ENCODE results near the gene CLCF1.

The CLCF1 gene

DNA sequence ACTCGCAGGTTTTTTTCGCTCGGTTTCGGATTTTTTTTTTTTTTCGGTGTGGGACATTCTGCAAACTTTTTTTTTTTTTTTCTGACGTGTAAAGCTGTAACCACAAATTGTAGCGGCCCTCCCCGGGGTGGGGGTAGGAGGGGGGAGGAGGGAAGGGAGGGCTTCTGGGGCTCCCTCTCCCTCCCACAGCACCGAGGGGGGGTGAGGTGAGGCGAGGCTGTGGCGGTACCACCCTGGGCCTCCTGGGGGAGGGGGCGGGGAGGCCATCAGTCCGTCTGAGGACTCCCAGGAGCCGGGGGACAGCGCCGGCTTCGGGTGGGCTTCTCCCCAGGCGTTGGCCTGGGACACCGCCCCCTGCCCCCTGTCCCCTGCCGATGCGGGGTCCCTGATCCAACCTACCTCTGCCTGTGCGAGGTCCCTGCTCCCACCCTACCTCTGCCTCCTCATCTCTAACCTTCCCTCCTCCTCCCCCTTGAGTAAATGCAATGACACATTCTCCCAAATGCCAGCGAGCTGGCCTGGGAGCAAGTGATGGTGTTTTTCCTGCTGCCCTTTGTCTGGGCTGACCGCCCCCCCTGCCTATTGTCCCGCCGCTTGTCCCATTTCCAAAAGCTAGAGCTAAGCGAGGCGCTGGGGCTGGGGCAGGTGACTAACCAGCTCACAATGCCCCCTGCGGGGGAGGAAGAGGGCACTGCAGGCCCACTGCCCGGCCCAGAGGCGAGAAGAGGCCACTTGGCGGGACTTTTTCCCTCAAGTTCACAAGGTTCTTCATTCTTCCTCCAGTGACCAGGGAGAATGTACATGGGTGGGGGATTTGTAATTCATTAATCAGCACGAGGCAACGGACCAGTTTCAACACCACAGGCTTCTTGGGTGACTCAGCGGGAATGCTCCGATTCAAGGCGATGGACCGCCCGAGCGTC, 511 bp upstream of the CLCF1 start:
- POLR2A ChIA-PET = interaction anchor here (0.6 to 7.0 kb wide), 9 partner anchors 8 to 210 kb away, joined by 3 to 76 read pairs (median 5); partner anchors contain the start of genes GSTP1, POLD4, PPP1CA and SSH3
- CTCF ChIA-PET = interaction anchor here (0.6 to 47.5 kb wide), 7 partner anchors 5 to 1900 kb away, joined by 3 to 2108 read pairs (median 9); partner anchors contain the start of genes CLCF1, POLD4, PPP1CA and RAD9A
- DNase-seq (ENCODE audit: low read depth, low spot score) = peak; percentile 95
- peak overlapping the region; percentile 67 for H3K4me3 ChIP-seq (ENCODE audit: low read depth, low read length)
- TF ChIP-seq, protein P1, sequence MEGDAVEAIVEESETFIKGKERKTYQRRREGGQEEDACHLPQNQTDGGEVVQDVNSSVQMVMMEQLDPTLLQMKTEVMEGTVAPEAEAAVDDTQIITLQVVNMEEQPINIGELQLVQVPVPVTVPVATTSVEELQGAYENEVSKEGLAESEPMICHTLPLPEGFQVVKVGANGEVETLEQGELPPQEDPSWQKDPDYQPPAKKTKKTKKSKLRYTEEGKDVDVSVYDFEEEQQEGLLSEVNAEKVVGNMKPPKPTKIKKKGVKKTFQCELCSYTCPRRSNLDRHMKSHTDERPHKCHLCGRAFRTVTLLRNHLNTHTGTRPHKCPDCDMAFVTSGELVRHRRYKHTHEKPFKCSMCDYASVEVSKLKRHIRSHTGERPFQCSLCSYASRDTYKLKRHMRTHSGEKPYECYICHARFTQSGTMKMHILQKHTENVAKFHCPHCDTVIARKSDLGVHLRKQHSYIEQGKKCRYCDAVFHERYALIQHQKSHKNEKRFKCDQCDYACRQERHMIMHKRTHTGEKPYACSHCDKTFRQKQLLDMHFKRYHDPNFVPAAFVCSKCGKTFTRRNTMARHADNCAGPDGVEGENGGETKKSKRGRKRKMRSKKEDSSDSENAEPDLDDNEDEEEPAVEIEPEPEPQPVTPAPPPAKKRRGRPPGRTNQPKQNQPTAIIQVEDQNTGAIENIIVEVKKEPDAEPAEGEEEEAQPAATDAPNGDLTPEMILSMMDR (IDR thresholded peaks at IDR 0.05; ENCODE audit: insufficient read depth, low read length, missing control alignments) = peak; percentile 47

DNA sequence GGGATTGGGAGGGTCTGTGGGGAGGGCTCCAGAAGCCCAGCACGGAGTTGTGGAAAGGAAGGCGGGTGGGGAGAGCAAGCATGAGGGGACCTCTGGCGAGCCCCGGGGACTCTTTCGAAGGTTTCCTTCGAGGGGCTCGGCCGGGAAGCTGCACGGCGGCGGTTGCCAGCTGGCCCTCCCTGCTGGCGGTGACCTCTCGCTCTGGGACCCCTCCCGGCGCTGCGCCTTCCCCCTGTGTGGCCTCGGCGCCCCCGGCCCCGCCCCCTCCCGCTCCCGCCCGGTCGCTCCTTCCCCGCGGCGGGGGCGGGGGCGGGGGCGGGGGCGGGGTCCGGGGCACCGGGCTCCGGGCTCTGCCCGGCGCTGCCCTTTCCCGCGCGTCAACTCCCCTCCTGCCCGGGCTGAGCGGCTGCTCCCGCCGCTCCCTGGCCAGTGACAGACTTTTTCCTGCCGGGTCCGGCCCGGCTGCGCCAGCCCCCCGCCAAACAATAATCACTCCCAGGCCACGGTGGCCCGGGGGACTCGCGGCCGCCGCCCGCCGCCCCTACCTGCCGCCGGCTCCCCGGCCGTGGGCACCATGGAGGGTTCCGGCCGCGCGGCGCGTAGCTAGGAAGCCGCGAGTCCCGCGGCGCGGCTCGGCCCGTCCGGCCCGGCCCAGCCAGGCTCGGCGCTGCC, 941 bp downstream of the CLCF1 start:
- DNase-seq (ENCODE audit: low read depth, low spot score) = no peak
- TF ChIP-seq, protein P1 (IDR thresholded peaks at IDR 0.05; ENCODE audit: insufficient read depth, low read length, missing control alignments) = no peak
- ChIA-PET POLR2A (interaction anchor here (0.6 to 7.0 kb wide), 6 partner anchors 10 to 138 kb away, joined by 3 to 76 read pairs (median 7); partner anchors contain the start of gene POLD4), CTCF (interaction anchor here (2.8 to 47.5 kb wide), 4 partner anchors 4 to 110 kb away, joined by 9 to 2108 read pairs (median 1060); partner anchors contain the start of genes CLCF1, POLD4, PPP1CA and RAD9A)
- peak overlapping the region; percentile 67 for H3K4me3 ChIP-seq (ENCODE audit: low read depth, low read length)

DNA sequence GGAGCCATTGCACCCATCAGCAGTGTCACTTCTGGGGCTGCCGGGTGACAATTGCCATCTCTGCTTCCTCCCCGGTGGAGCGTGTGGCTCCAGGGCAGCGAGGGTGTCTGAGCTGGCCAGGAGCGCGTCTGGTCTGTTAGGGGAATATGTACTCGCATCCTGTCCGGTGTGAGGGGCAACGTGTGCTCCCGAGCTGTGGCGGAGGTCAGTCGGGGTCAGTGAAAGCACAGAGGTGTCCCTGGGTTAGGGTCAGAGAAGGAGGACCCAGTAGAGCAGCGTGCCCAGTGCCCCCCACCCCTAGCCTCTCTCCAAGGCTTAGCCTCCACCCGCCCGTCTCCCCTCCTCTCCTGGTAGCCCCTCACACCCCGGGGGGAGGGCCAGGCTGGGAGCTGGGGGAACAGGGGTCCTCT, 1.5 kb downstream of the CLCF1 start:
- TF ChIP-seq, protein P1 (IDR thresholded peaks at IDR 0.05; ENCODE audit: insufficient read depth, low read length, missing control alignments) = no peak
- POLR2A ChIA-PET = interaction anchor here (0.6 to 7.0 kb wide), 5 partner anchors 8 to 138 kb away, joined by 3 to 76 read pairs (median 4); partner anchors contain the start of gene POLD4
- H3K4me3 ChIP-seq (ENCODE audit: low read depth, low read length) = peak overlapping the region; percentile 67

DNA sequence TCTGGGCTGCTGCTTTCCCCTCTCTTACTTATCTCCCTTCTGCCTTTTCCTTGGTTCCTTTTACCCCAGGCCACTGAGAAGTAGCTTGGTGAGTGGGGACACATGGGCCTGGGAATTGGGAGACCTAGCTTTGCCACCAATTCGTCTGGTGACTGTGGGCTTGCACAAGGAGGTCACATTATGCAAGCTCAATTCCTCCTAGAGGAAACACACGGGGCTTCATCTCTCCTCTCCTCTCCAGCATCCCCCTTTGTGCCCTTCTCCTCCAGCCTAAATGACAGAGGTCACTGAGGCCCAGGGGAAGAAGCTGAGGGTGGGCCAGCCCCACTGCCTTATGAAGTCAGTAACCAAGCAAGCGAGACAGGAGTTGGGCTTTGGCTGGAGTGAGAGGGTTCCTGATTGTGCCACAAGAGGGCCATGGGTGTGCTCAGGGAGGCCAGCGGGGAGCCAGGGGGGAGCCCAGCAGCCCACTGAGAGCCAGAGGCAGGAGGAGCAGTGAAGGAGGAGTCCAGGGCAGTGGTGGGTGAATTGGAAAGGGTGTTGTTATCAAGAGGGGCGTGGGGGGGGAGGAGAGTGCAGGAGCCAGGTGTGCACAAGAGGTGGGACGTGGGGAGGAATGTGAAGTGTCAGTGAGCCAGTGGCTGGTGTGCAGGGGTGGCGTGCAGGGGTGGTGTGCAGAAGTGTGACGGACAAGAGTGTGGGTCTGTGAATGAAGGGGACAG, 2.0 kb downstream of the CLCF1 start:
- H3K4me3 ChIP-seq (ENCODE audit: low read depth, low read length) = peak overlapping the region; percentile 67
- TF ChIP-seq, protein P1 (IDR thresholded peaks at IDR 0.05; ENCODE audit: insufficient read depth, low read length, missing control alignments) = peak; percentile 75
- ChIA-PET CTCF (interaction anchor here (0.9 to 47.5 kb wide), 7 partner anchors 2 to 109 kb away, joined by 3 to 2108 read pairs (median 5); partner anchors contain the start of genes CLCF1, POLD4, PPP1CA and RAD9A), POLR2A (interaction anchor here (0.7 to 7.0 kb wide), 5 partner anchors 8 to 30 kb away, joined by 3 to 76 read pairs (median 4); partner anchors contain the start of genes POLD4 and PPP1CA)
- no peak for DNase-seq (ENCODE audit: low read depth, low spot score)

More for the DNA sequence above, 1.5 kb downstream of the CLCF1 start:
- CTCF ChIA-PET = interaction anchor here (0.9 to 47.5 kb wide), 6 partner anchors 3 to 110 kb away, joined by 3 to 2108 read pairs (median 10); partner anchors contain the start of genes CLCF1, POLD4, PPP1CA and RAD9A
- no peak for DNase-seq (ENCODE audit: low read depth, low spot score)

DNA sequence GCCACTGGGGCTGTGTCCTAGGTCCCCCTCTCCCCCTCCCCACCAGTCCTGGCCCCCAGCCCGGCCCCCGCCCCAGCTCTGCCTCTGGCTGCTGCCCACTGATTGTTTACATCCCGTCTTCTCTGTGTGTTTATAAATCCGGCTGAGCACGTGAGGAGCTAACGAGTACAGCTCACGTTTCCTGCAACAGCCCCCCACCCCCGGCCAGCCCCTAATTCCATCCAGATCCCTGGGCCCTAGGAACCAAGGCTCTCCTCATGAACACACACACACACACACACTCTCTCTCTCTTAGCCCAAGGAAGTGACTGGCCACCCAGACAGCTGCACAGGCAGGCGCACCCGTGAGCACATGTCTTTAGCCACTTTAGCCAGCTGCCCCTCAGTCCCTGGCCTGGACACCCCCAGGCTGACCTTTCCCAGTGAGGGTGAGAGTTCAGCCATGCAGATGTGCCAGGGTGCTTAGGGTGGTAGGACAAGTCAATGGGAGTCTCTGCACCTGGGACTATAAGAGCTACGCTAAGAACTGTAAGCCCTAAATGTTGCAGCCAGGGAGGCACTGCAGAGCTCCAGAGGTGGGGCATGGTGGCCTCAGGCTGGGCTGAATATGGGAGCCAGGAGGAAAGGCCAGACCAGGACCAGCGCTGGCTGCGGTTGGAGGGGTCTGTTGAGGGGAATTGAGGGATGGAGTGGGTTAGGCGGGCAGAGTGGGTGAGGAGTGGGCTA, 2.9 kb downstream of the CLCF1 start:
- no peak for DNase-seq (ENCODE audit: low read depth, low spot score)
- ChIA-PET CTCF (interaction anchor here (0.9 to 47.5 kb wide), 6 partner anchors 2 to 53 kb away, joined by 3 to 2108 read pairs (median 5); partner anchors contain the start of genes CLCF1, POLD4, PPP1CA and RAD9A), POLR2A (interaction anchor here (1.1 to 7.0 kb wide), 4 partner anchors 9 to 31 kb away, joined by 3 to 76 read pairs (median 7); partner anchors contain the start of genes POLD4 and PPP1CA)
- TF ChIP-seq, protein P1 (IDR thresholded peaks at IDR 0.05; ENCODE audit: insufficient read depth, low read length, missing control alignments) = no peak
- H3K4me3 ChIP-seq (ENCODE audit: low read depth, low read length) = peak overlapping the region; percentile 67
